Hepatocyte (in vitro differentiated cells): ENCODE results near the gene CRYM. TPM values are rescaled to one million over a fixed set of nuclear protein-coding genes. Genes with fewer than 3 reads are reported as not detected.
"Not testable (repeated sequence)": the region's sequence is repeated elsewhere in the genome, so short reads cannot be mapped to it uniquely, and the experiment has no call there.

Source experiments
- DNase-seq: peaks from one replicate; pipeline ENCODE4 v3.0.0-alpha.2; 2016; ENCODE audit warnings: low spot score
- H2AFZ ChIP-seq: fragments of 200-600 bp; sonication (generic); 2 replicates; pipeline ENCODE4 v1.6.0; 2016; ENCODE audit warnings: antibody characterized with exemption, mild to moderate bottlenecking
- H3K27ac ChIP-seq: fragments of 200-600 bp; sonication (generic); 2 replicates; pipeline ENCODE4 v1.5.1; 2016; ENCODE audit warnings: mild to moderate bottlenecking
- H3K27me3 ChIP-seq: fragments of 200-600 bp; sonication (generic); 2 replicates; pipeline ENCODE4 v1.6.1; 2016
- H3K36me3 ChIP-seq: fragments of 200-600 bp; sonication (generic); replicated peaks from 2 replicates; pipeline ENCODE4 v1.5.1; 2016; ENCODE audit warnings: low read depth; ENCODE audit not compliant: insufficient read depth
- H3K4me1 ChIP-seq: fragments of 200-600 bp; sonication (generic); 2 replicates; pipeline ENCODE4 v1.5.1; 2016; ENCODE audit warnings: mild to moderate bottlenecking, moderate library complexity; ENCODE audit not compliant: insufficient read depth
- H3K4me2 ChIP-seq: fragments of 200-600 bp; sonication (generic); 2 replicates; pipeline ENCODE4 v1.6.0; 2016
- H3K4me3 ChIP-seq: fragments of 200-600 bp; sonication (generic); 2 replicates; pipeline ENCODE4 v1.5.1; 2016; ENCODE audit warnings: mild to moderate bottlenecking
- H3K79me2 ChIP-seq: fragments of 200-600 bp; sonication (generic); 2 replicates; pipeline ENCODE4 v1.6.0; 2017; ENCODE audit warnings: mild to moderate bottlenecking
- H3K9me2 ChIP-seq: fragments of 200-600 bp; sonication (generic); replicated peaks from 2 replicates; pipeline ENCODE4 v1.6.0; 2017; ENCODE audit warnings: mild to moderate bottlenecking; ENCODE audit not compliant: insufficient read depth
- H3K9me3 ChIP-seq: fragments of 200-600 bp; sonication (generic); 2 replicates; pipeline ENCODE4 v1.5.1; 2016; ENCODE audit warnings: low read depth, mild to moderate bottlenecking
- H4K20me1 ChIP-seq: fragments of 200-600 bp; sonication (generic); 2 replicates; pipeline ENCODE4 v1.6.0; 2016; ENCODE audit warnings: mild to moderate bottlenecking; ENCODE audit not compliant: insufficient read depth, poor library complexity, severe bottlenecking
- CTCF ChIP-seq: fragments of 200-600 bp; sonication (generic); IDR thresholded peaks from 2 replicates; pipeline ENCODE4 v1.5.1; 2016; ENCODE audit warnings: antibody characterized with exemption, mild to moderate bottlenecking; ENCODE audit not compliant: poor library complexity
- EZH2 ChIP-seq: fragments of 200-600 bp; sonication (generic); IDR thresholded peaks from 2 replicates; pipeline ENCODE4 v1.6.1; 2016; ENCODE audit warnings: antibody characterized with exemption, mild to moderate bottlenecking, borderline replicate concordance
- EZH2phosphoT487 ChIP-seq: fragments of 200-600 bp; sonication (generic); IDR thresholded peaks from one replicate; pipeline ENCODE4 v1.6.1; 2018; ENCODE audit warnings: antibody characterized with exemption, mild to moderate bottlenecking, low read depth, moderate library complexity; ENCODE audit not compliant: unreplicated experiment, severe bottlenecking
- WGBS: methylation state at CpG from one replicate; pipeline ENCODE4 v1.1.6; 2016; ENCODE audit warnings: low lambda C conversion rate; ENCODE audit errors: missing lambda C conversion rate; 5-methylcytosine and 5-hydroxymethylcytosine counted together
- polyA plus RNA-seq: library from polyadenylated mRNA; unstranded; fragments of >200 nt; fragmentation: Nextera tagmentation; extraction: Ambion mirVana; gene quantifications from 2 replicates; pipeline ENCODE4 v1.2.1, GENCODE V29; 2016
- total RNA-seq: library from RNA; depleted of rRNA; stranded (reverse); fragments of >200 nt; gene quantifications from 2 replicates; pipeline ENCODE4 v1.2.3, GENCODE V29; 2014

Gene CRYM
- total and polyA plus RNA-seq, 2 experiments from 2014 or later, result 5.7 to 6.3 TPM

- H3K9me3 ChIP-seq, result no peaks in the 10 kb centered on the region
- TF ChIP-seq EZH2 (no peak), EZH2phosphoT487 (no peak), CTCF (peak; percentile 26)
- peak; percentile 85 for DNase-seq
- no peaks in the 10 kb centered on the region for H4K20me1 ChIP-seq
- H3K79me2 ChIP-seq, result no peaks in the 10 kb centered on the region
- peak overlapping the region; percentile 28 for H3K4me3 ChIP-seq
- H3K36me3 ChIP-seq, result no peaks in the 10 kb centered on the region
- H3K4me2 ChIP-seq, result peak overlapping the region; percentile 87
- 1% methylated on average over 34 of the region's 60 CpGs for WGBS
- no peaks in the 10 kb centered on the region for H3K9me2 ChIP-seq
- peak overlapping the region; percentile 96 for H2AFZ ChIP-seq
- H3K27ac ChIP-seq, result peak overlapping the region; percentile 68
- no peaks in the 10 kb centered on the region for H3K4me1 ChIP-seq
- no peaks in the 10 kb centered on the region for H3K27me3 ChIP-seq
Observed at GRCh38 chr16:21301168-21301894, 23.2 kb upstream of the CRYM start.

GRCh38 chr16:21300309-21301167, 22.4 kb upstream of the CRYM start:
- Histone ChIP-seq H3K9me3 (no peaks in the 10 kb centered on the region), H2AFZ (peak overlapping the region; percentile 96), H3K79me2 (no peaks in the 10 kb centered on the region), H3K27me3 (no peaks in the 10 kb centered on the region), H3K4me1 (no peaks in the 10 kb centered on the region), H3K4me3 (peak overlapping the region; percentile 28), H3K9me2 (no peaks in the 10 kb centered on the region), H3K36me3 (no peaks in the 10 kb centered on the region), H3K27ac (peak overlapping the region; percentile 68), H4K20me1 (no peaks in the 10 kb centered on the region), H3K4me2 (peak overlapping the region; percentile 87)
- DNase-seq, result peak; percentile 98
- 1% methylated on average over 36 of the region's 36 CpGs for WGBS
- no peak for TF ChIP-seq EZH2phosphoT487
- TF ChIP-seq EZH2, result no peak
- TF ChIP-seq CTCF, result peak; percentile 99

GRCh38 chr16:21289789-21290188, 11.7 kb upstream of the CRYM start:
- peaks cover 16% of the 10 kb centered on the region for H3K27me3 ChIP-seq
- 94% methylated on average over 3 of the region's 3 CpGs for WGBS

GRCh38 chr16:21285314-21285713, 7.2 kb upstream of the CRYM start:
- H3K4me2 ChIP-seq, result no peak overlapping the region
- H3K27ac ChIP-seq, result no peak overlapping the region
- H3K27me3 ChIP-seq, result peaks cover 3% of the 10 kb centered on the region
- H3K79me2 ChIP-seq, result no peaks in the 10 kb centered on the region
- H3K4me3 ChIP-seq, result no peak overlapping the region
- TF ChIP-seq EZH2 (no peak), EZH2phosphoT487 (no peak), CTCF (no peak)
- no peaks in the 10 kb centered on the region for H3K36me3 ChIP-seq
- 55% methylated on average over 1 of the region's 1 CpG for WGBS
- no peak for DNase-seq
- H3K9me3 ChIP-seq, result peaks cover 7% of the 10 kb centered on the region
- no peaks in the 10 kb centered on the region for H3K9me2 ChIP-seq
- peaks cover 2% of the 10 kb centered on the region for H3K4me1 ChIP-seq
- no peaks in the 10 kb centered on the region for H4K20me1 ChIP-seq
- H2AFZ ChIP-seq, result no peak overlapping the region

More at GRCh38 chr16:21289789-21290188, 11.7 kb upstream of the CRYM start:
- not testable (repeated sequence) for H3K9me3 ChIP-seq, H2AFZ ChIP-seq, H3K4me2 ChIP-seq, DNase-seq, H3K36me3 ChIP-seq, H3K4me1 ChIP-seq, H3K27ac ChIP-seq, H3K9me2 ChIP-seq, H3K4me3 ChIP-seq, H4K20me1 ChIP-seq, H3K79me2 ChIP-seq
